Medulla oblongata (tissue), 1 donor: ENCODE data around the gene SULT1E1.

ENCODE experiments used
- DNase-seq: peaks from one replicate; pipeline ENCODE4 v3.0.0-alpha.2; 2015; ENCODE audit errors: extremely low spot score

Gene SULT1E1

GRCh38 chr4:69793732-69794131 lies 66.2 kb downstream of the SULT1E1 start:
- no peak for DNase-seq
